CD4-positive, alpha-beta T cell (primary cell): ENCODE data around the gene CHD5. TPM values are rescaled to one million over a fixed set of nuclear protein-coding genes. Genes with fewer than 3 reads are reported as not detected.

ENCODE experiments used
- ATAC-seq: fragments of 200-7000 bp; cut with Tn5 transposase; one replicate; pipeline ENCODE4 v1.10.0; 2022; ENCODE audit warnings: mild to moderate bottlenecking; ENCODE audit not compliant: poor library complexity
- CTCF ChIA-PET: fragments of 350-600 bp; sonication (Branson Sonifier 250); formaldehyde crosslinking; loops from one replicate; lab custom pipeline; 2021; ENCODE audit warnings: antibody characterized with exemption, inconsistent platforms; lab: Charles Lee
- POLR2A ChIA-PET: fragments of 350-600 bp; sonication (Branson Sonifier 250); formaldehyde crosslinking; loops from one replicate; lab custom pipeline; 2021; ENCODE audit warnings: antibody characterized with exemption, inconsistent platforms; lab: Charles Lee
- DNase-seq, 14 experiments: peaks; one replicate each; pipeline ENCODE4 v3.0.0-alpha.2; 2013 to 2020; ENCODE audit warnings: mixed read lengths in 2 of 14
- H3K27ac ChIP-seq, 2 donors: one replicate each; pipeline versions ENCODE4 v1.5.1 to v1.7.0; 2013; ENCODE audit warnings: low read length in 2 of 2, low read depth in 1 of 2, mild to moderate bottlenecking in 1 of 2
- H3K27me3 ChIP-seq, 2 experiments: 1 replicate in 1 of 2; 2 replicates in 1 of 2; pipeline versions ENCODE4 v1.6.1 to v1.7.0; 2013; ENCODE audit warnings: low read length in 2 of 2, control low read depth in 1 of 2, mild to moderate bottlenecking in 1 of 2, moderate library complexity in 1 of 2; ENCODE audit not compliant: insufficient read depth in 2 of 2, control insufficient read depth in 1 of 2
- H3K36me3 ChIP-seq: one replicate; pipeline ENCODE4 v1.6.1; 2013; ENCODE audit warnings: low read length, control low read depth; ENCODE audit not compliant: insufficient read depth
- H3K4me1 ChIP-seq: one replicate; pipeline ENCODE4 v1.6.1; 2013; ENCODE audit warnings: low read length, control low read depth; ENCODE audit not compliant: insufficient read depth
- H3K4me3 ChIP-seq: one replicate; pipeline ENCODE4 v1.5.1; 2013; ENCODE audit warnings: mild to moderate bottlenecking, low read length, moderate library complexity
- H3K9me3 ChIP-seq, 2 experiments: 1 replicate in 1 of 2; 2 replicates in 1 of 2; pipeline versions ENCODE4 v1.6.1 to v1.7.0; 2013; ENCODE audit warnings: low read length in 2 of 2, mild to moderate bottlenecking in 2 of 2, control low read depth in 1 of 2, moderate library complexity in 1 of 2; ENCODE audit not compliant: control insufficient read depth in 1 of 2, insufficient read depth in 1 of 2
- H3K27ac Mint-ChIP-seq: one replicate; pipeline ENCODE4 v1.8.0; 2020; ENCODE audit warnings: mixed read lengths
- H3K27me3 Mint-ChIP-seq: one replicate; pipeline ENCODE4 v1.8.0; 2021; ENCODE audit warnings: mixed read lengths
- H3K36me3 Mint-ChIP-seq: one replicate; pipeline ENCODE4 v1.8.0; 2021; ENCODE audit warnings: low read depth, mixed read lengths
- H3K4me1 Mint-ChIP-seq: one replicate; pipeline ENCODE4 v1.8.0; 2021; ENCODE audit warnings: low read depth, mixed read lengths
- H3K4me3 Mint-ChIP-seq: one replicate; pipeline ENCODE4 v1.8.0; 2020; ENCODE audit warnings: mild to moderate bottlenecking, mixed read lengths
- H3K9me3 Mint-ChIP-seq: one replicate; pipeline ENCODE4 v1.8.0; 2020; ENCODE audit warnings: mixed read lengths
- CTCF ChIP-seq: fragments of 200-600 bp; IDR thresholded peaks from one replicate; pipeline ENCODE4 v1.8.0; 2022; ENCODE audit warnings: antibody characterized with exemption, mild to moderate bottlenecking
- intact Hi-C, 2 experiments: fragments of 100-400 bp; cut with DNase I in 1 of 2; cut with micrococcal nuclease in 1 of 2; formaldehyde crosslinking; loops; one replicate each; pipeline versions ENCODE4 v1.15.1 to v1.9.0; 2023 to 2025; cut with DNase I, micrococcal nuclease
- total RNA-seq, 174 experiments: library from RNA in 2 of 174; stranded (reverse) in 2 of 174; gene quantifications; one replicate each; pipeline ENCODE4 v1.2.3 and lab custom pipeline; 2021 to 2026

CHD5 gene
- total RNA-seq, 2 experiments from 2014 or later, result 0.25 to 0.34 TPM

GRCh38 chr1:6136516-6137220, 43.5 kb downstream of the CHD5 start:
- no peaks in the 10 kb centered on the region for H3K4me1 ChIP-seq
- H3K36me3 ChIP-seq, result no peaks in the 10 kb centered on the region
- H3K9me3 ChIP-seq, result peaks cover 0 to 6% of the 10 kb centered on the region in 2 experiments
- DNase-seq (no peak), ATAC-seq (no peak)
- Mint-ChIP-seq H3K27ac (no peak overlapping the region), H3K4me1 (no peaks in the 10 kb centered on the region), H3K9me3 (no peaks in the 10 kb centered on the region), H3K27me3 (no peaks in the 10 kb centered on the region), H3K36me3 (no peaks in the 10 kb centered on the region), H3K4me3 (no peak overlapping the region)
- ChIA-PET CTCF (no interaction called here), POLR2A (no interaction called here)
- intact Hi-C loops, result no loop called here
- no peaks in the 10 kb centered on the region for H3K27me3 ChIP-seq
- H3K4me3 ChIP-seq, result no peak overlapping the region
- TF ChIP-seq CTCF, result no peak
- H3K27ac ChIP-seq, result no peak overlapping the region

DNA sequence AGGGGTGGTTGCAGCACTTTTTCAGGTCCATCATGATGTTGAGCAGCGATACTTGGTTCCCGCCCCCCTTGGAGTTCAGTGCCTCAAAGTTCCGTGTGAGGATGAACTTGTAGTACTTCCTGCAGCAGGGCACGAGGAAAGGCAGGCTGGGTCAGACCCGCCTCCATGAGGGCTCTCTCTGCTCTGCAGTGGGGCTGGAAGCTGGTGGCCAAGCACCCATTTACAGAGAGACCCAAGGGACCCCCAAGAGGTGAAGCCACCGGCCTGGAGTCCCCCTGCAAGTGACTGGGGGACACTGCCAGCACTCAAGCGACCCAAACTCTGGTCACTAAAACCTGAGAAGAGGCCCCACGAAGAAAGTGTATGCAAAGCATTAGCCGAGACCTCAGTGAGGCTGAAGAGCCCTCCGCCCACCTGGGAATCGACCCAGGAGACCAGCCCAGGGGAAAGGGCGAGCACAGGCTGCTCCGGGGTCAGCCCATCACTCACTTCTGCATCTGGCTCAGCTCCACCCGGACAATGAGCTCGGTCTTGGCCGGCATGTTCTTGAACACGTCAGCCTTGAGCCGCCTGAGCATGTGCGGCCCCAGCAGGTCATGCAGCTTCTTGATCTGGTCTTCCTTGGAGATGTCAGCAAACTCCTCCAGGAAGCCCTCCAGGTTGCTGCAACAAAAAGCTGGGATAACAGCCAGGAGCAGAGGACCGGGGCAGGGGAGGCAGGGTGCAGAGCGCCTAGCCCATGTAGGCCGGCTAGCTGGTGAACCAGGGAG, 45.2 kb downstream of the CHD5 start:
- DNase-seq (no peak), ATAC-seq (no peak)
- H3K27me3 Mint-ChIP-seq, result no peaks in the 10 kb centered on the region
- H3K36me3 Mint-ChIP-seq, result no peaks in the 10 kb centered on the region
- H3K27me3 ChIP-seq, result no peaks in the 10 kb centered on the region
- no peak overlapping the region for H3K4me3 ChIP-seq
- H3K4me1 Mint-ChIP-seq, result no peaks in the 10 kb centered on the region
- CTCF ChIA-PET, result no interaction called here
- no peak for TF ChIP-seq CTCF
- no peak overlapping the region for H3K27ac Mint-ChIP-seq
- peaks cover 0 to 8% of the 10 kb centered on the region in 2 experiments for H3K9me3 ChIP-seq
- no peak overlapping the region for H3K27ac ChIP-seq
- no peaks in the 10 kb centered on the region for H3K4me1 ChIP-seq
- no peaks in the 10 kb centered on the region for H3K36me3 ChIP-seq
- no peaks in the 10 kb centered on the region for H3K9me3 Mint-ChIP-seq
- no peak overlapping the region for H3K4me3 Mint-ChIP-seq
- POLR2A ChIA-PET, result no interaction called here
- intact Hi-C loops, result no loop called here

- H3K27me3 Mint-ChIP-seq, result no peaks in the 10 kb centered on the region
- CTCF ChIA-PET, result no interaction called here
These were observed 45.9 kb downstream of the CHD5 start for GRCh38 chr1:6134206-6134605.

More at GRCh38 chr1:6134206-6134605, 45.9 kb downstream of the CHD5 start:
- Mint-ChIP-seq H3K9me3 (no peaks in the 10 kb centered on the region), H3K4me1 (no peaks in the 10 kb centered on the region), H3K27ac (no peak overlapping the region), H3K4me3 (no peak overlapping the region), H3K36me3 (no peaks in the 10 kb centered on the region)
- no peak overlapping the region for H3K4me3 ChIP-seq
- H3K27me3 ChIP-seq, result no peaks in the 10 kb centered on the region
- ATAC-seq, result no peak
- POLR2A ChIA-PET, result no interaction called here
- intact Hi-C loops, result no loop called here
- H3K4me1 ChIP-seq, result no peaks in the 10 kb centered on the region
- no peaks in the 10 kb centered on the region for H3K36me3 ChIP-seq
- H3K27ac ChIP-seq, result no peak overlapping the region
- peaks cover 0 to 8% of the 10 kb centered on the region in 2 experiments for H3K9me3 ChIP-seq
- no peak for DNase-seq
- no peak for TF ChIP-seq CTCF
